DMS 273 (cell line): ENCODE measurements around the gene BMPR1B.
"Not testable (repeated sequence)": the region's sequence is repeated elsewhere in the genome, so short reads cannot be mapped to it uniquely, and the experiment has no call there.

ENCODE experiments used
- DNase-seq: peaks from one replicate; lab custom pipeline; 2025; ENCODE audit not compliant: unreplicated experiment; lab: John Stamatoyannopoulos, UW

BMPR1B gene

DNA sequence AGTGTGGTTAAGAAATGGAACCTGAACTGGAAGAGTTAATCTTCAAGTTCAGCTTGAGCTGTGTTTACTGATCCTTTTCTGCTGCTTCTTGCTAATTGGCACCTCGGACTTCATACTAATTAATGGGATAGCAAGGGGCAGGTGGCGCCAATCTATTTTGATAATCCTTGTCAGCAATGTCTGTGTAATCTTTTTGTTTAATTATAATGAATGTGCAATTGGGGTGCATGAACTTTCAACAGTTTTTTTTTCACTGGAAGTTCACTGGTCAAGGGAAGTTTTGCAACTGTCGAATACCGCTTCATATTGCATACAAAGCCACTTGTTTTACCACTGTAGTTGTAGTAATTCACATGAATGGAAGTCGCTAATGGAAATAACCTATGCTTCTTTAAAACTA is 261.0 kb downstream of the BMPR1B start:
- DNase-seq = peak; percentile 29

GRCh38 chr4:95020521-95020920 is 262.8 kb downstream of the BMPR1B start:
- no peak for DNase-seq

- no peak for DNase-seq
These were observed 263.3 kb downstream of the BMPR1B start for GRCh38 chr4:95021099-95021498.

GRCh38 chr4:95023110-95023509 is 265.4 kb downstream of the BMPR1B start:
- DNase-seq = no peak

- DNase-seq = no peak
These were observed 270.3 kb downstream of the BMPR1B start for GRCh38 chr4:95027905-95028618.

DNA sequence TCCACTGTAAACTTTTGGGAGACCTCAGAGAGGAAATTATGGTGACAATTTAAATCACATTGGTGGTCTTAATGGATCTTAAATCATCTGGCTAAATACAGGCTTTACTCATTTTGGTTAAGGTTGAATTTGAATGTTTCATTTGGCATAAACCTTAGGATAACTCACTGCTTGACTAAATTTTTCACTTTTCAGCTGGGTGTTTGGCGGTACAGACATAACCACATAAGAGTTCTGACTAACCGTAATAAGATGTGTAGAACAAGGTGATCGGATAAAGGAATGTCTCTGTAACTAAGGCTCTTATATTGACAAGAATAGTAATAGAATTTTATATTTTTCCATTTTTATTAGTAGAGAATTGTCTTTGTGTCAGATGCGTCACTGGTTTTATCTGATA is 281.0 kb downstream of the BMPR1B start:
- DNase-seq = no peak

- peak; percentile 39 for DNase-seq
These were observed 286.6 kb downstream of the BMPR1B start for GRCh38 chr4:95044324-95044837.

- peak; percentile 5 for DNase-seq
These were observed 287.7 kb downstream of the BMPR1B start for GRCh38 chr4:95045429-95045828.

DNA sequence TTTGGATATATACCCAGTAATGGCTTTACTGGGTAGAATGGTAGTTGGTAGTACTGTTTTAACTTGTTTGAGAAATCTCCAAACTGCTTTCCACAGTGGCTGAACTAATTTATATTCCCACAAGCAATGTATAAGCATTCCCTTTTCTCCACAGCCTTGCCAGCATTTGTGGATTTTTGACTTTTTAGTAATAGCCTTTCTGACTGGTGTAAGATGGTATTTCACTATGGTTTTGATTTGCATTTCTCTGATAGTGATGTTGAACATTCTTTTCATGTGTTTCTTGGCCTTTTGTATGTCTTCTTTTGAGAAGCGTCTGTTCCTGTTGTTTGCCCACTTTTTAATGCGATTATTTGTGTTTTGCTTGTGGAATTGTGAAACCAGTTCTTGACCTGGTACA is 290.5 kb downstream of the BMPR1B start:
- DNase-seq = no peak

GRCh38 chr4:95049551-95050233 is 291.9 kb downstream of the BMPR1B start:
- peak; percentile 80 for DNase-seq

- peak; percentile 73 for DNase-seq
These were observed 293.4 kb downstream of the BMPR1B start for GRCh38 chr4:95050980-95051701.

GRCh38 chr4:95051702-95052020 is 293.9 kb downstream of the BMPR1B start:
- no peak for DNase-seq

DNA sequence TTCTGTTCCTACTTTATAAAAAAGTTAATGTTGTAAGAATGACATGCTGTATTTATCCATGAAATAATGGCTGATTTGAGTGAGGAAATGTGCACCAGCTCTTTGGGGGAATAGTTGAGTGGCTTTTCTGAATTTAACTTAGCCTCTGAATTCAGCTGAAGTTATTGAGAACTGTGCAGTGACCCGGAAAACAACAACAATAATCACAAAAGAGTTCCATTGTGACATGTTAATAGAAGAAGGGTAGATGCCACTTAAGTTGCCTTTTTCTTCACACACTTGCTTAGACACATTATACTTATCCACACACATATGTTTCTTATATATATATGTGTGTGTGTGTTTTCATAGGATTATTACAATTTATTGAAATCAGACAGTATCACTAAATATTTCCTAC is 301.2 kb downstream of the BMPR1B start:
- DNase-seq = no peak

GRCh38 chr4:95059663-95060062 is 301.9 kb downstream of the BMPR1B start:
- DNase-seq = peak; percentile 71

- DNase-seq = peak; percentile 8
These were observed 303.5 kb downstream of the BMPR1B start for GRCh38 chr4:95061220-95061619.

DNA sequence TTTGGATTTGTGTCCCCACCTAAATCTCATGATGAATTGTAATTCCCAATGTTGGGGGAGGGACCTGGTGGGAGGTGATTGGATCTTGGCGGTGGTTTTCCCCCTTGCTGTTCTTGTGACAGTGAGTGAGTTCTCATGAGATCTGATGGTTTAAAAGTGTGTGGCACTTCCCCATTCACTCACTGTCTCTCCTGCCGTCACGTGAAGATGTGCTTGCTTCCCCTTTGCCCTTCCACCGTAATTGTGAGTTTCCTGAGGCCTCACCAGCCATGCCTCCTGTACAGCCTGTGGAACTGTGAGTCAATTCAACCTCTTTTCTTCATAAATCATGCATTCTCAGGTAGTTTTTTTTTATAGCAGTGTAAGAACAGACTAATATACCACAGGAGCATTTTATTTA is 304.0 kb downstream of the BMPR1B start:
- not testable (repeated sequence) for DNase-seq

DNA sequence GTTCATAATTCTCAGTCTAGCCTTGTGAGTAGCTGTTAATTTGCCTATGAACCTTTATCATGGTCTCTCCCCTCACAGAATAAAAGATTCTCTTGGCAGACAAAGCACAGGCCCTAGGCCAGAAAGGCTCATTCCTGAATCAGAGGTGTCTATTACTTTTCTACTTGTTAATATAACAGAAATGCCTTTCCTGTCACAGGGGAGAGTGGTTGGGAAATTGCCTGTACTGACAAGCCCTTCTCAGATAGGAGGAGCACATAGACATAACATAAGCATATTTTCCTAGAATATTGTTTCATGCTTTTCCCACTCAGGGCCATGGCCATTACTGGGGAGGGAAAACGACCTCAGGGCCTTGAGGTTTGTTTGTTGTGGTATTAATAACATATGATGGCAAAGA is 308.3 kb downstream of the BMPR1B start:
- DNase-seq = no peak

- DNase-seq = no peak
These were observed 310.6 kb downstream of the BMPR1B start for GRCh38 chr4:95068401-95068800.

DNA sequence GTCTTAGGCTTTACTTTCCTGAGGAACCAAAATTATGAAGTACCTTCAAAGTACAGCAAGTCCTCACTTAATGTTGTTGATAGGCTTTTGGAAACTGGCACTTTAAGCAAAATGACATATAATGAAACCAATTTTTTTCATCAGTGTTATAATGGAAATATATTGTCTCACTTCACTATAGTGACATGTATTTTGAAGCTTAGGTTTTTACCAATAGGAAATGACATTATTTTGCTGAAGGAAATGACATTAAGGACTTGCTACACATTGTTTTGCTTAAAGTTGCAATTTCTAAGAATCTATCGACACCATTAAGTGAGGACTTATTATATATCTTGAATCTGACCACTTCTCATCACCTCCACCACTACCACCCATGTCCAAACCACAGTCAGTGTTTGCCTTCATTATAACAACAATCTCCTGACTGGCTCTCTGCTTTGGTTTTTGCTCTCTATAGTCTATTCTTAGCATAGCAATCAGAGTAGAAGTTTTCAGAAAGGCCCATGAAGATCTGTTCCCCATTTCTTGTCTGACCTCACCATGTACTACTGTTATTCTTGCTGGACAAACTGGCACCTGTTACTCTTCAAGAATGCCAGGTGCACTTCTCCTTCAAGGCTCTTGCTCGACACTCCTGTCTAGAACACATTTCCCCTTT is 311.2 kb downstream of the BMPR1B start:
- no peak for DNase-seq

GRCh38 chr4:95071851-95072250 is 314.1 kb downstream of the BMPR1B start:
- DNase-seq = no peak

GRCh38 chr4:95073646-95074045 is 315.9 kb downstream of the BMPR1B start:
- peak; percentile 20 for DNase-seq
